ENCODE data around the gene SSR4.
"Not testable (repeated sequence)": the region's sequence is repeated elsewhere in the genome, so short reads cannot be mapped to it uniquely, and the experiment has no call there.

SSR4 gene

DNA sequence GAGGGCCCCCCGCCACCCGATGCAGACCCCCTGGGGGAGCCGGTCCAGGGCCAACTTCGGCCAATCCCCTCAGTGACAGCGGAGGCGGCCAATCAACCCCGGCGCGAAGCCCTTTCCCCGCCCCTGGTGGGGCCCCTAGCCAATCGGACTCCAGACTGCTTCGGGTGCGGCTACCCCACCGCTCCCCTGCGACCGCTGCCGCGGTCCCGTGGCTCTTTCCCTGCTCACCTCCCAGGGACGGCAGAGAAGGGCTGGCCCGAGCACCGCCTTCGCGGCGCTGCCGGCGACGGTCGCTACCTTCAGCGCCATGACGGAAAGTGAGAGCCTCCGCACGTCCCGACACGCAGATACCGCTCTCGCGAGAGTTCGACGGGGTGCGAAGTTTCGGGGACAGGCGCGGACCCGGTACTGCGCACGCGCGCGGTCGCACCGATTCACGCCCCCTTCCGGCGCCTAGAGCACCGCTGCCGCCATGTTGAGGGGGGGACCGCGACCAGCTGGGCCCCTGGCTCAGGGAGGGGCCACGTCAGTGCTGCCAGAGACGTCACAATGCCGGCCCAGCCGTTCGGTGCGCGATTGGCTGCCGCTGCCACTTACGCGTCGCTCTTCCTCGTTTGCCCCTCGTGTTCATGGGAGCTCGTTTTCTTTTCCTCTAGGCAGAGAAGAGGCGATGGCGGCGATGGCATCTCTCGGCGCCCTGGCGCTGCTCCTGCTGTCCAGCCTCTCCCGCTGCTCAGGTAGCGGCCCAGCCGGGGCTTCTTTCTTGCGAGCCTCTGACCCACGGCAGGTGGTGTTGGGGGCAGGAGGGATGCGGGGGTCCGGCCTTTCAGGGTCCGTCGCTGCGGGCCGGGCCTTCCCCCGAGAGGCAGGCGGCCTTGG, at the start of gene SSR4, which contains the start of gene IDH3G:
Gene SSR4, plus strand, starts transcription at position 651 of the 879 bp plus-strand sequence. Its CDS starts 20 bp downstream, at position 671.
Gene IDH3G, minus strand, starts transcription at position 358 of the 879 bp plus-strand sequence. Its CDS starts 49 bp downstream, at position 309.
- peak within 1 kb of the TSS; percentile 45 for H2AFZ ChIP-seq (ENCODE audit: low read length)
- no peaks in the 10 kb centered on the region for H3F3A ChIP-seq (ENCODE audit: insufficient read depth, low read length)
- TF ChIP-seq EZH2 (optimal IDR thresholded peaks at IDR 0.05; ENCODE audit: low read depth, low read length) (no peak), EZH2phosphoT487 (IDR thresholded peaks at IDR 0.05; ENCODE audit: low read length) (no peak)
- TF ChIP-seq, protein P1, sequence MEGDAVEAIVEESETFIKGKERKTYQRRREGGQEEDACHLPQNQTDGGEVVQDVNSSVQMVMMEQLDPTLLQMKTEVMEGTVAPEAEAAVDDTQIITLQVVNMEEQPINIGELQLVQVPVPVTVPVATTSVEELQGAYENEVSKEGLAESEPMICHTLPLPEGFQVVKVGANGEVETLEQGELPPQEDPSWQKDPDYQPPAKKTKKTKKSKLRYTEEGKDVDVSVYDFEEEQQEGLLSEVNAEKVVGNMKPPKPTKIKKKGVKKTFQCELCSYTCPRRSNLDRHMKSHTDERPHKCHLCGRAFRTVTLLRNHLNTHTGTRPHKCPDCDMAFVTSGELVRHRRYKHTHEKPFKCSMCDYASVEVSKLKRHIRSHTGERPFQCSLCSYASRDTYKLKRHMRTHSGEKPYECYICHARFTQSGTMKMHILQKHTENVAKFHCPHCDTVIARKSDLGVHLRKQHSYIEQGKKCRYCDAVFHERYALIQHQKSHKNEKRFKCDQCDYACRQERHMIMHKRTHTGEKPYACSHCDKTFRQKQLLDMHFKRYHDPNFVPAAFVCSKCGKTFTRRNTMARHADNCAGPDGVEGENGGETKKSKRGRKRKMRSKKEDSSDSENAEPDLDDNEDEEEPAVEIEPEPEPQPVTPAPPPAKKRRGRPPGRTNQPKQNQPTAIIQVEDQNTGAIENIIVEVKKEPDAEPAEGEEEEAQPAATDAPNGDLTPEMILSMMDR (IDR thresholded peaks at IDR 0.05; ENCODE audit: low read length), result no peak
- peak within 1 kb of the TSS; percentile 94 for H3K9ac ChIP-seq (ENCODE audit: low read length)
- H3K4me1 ChIP-seq (ENCODE audit: low read length), result 0 out of 2 replicates have a peak, but pooled peaks cover 6% of the 10 kb centered on the region
- H3K27me3 ChIP-seq (replicated peaks; ENCODE audit: insufficient read depth, low read length), result no peaks in the 10 kb centered on the region
- peak within 1 kb of the TSS; percentile 91 for H3K4me3 ChIP-seq (ENCODE audit: low read length)
- no peaks in the 10 kb centered on the region for H3K9me2 ChIP-seq (replicated peaks; ENCODE audit: insufficient read depth, low read length)
- peak; percentile 94 for DNase-seq
- peak within 1 kb of the TSS; percentile 89 for H3K4me2 ChIP-seq (ENCODE audit: low read depth, low read length)
- no peaks in the 10 kb centered on the region for H3K36me3 ChIP-seq (replicated peaks; ENCODE audit: insufficient read depth, low read length)
- H3K9me3 ChIP-seq (replicated peaks; ENCODE audit: insufficient read depth, low read length), result no peaks in the 10 kb centered on the region
- H4K20me1 ChIP-seq (ENCODE audit: insufficient read depth, low read length), result no peaks in the 10 kb centered on the region
- peaks cover 51% of the 10 kb centered on the region for H3K79me2 ChIP-seq (ENCODE audit: low read length)
- peak within 1 kb of the TSS; percentile 84 for H3K27ac ChIP-seq (ENCODE audit: low read length)

GRCh38 chrX:153745067-153745433, 49.4 kb upstream of the SSR4 start:
- H3K9me2 ChIP-seq (replicated peaks; ENCODE audit: insufficient read depth, low read length); H4K20me1 ChIP-seq (ENCODE audit: insufficient read depth, low read length); H3K4me2 ChIP-seq (ENCODE audit: low read depth, low read length); H3F3A ChIP-seq (ENCODE audit: insufficient read depth, low read length); H3K27me3 ChIP-seq (replicated peaks; ENCODE audit: insufficient read depth, low read length); H3K36me3 ChIP-seq (replicated peaks; ENCODE audit: insufficient read depth, low read length); H3K79me2 ChIP-seq (ENCODE audit: low read length); H3K9ac ChIP-seq (ENCODE audit: low read length); H3K27ac ChIP-seq (ENCODE audit: low read length); DNase-seq; H3K4me1 ChIP-seq (ENCODE audit: low read length); H2AFZ ChIP-seq (ENCODE audit: low read length); H3K4me3 ChIP-seq (ENCODE audit: low read length); H3K9me3 ChIP-seq (replicated peaks; ENCODE audit: insufficient read depth, low read length): not testable (repeated sequence)

- Histone ChIP-seq H3K9ac (ENCODE audit: low read length) (no peak overlapping the region), H3K9me2 (replicated peaks; ENCODE audit: insufficient read depth, low read length) (no peaks in the 10 kb centered on the region), H2AFZ (ENCODE audit: low read length) (no peak overlapping the region), H3K27me3 (replicated peaks; ENCODE audit: insufficient read depth, low read length) (no peaks in the 10 kb centered on the region), H3K9me3 (replicated peaks; ENCODE audit: insufficient read depth, low read length) (no peaks in the 10 kb centered on the region), H3K4me3 (ENCODE audit: low read length) (no peak overlapping the region), H3K4me1 (ENCODE audit: low read length) (no peaks in the 10 kb centered on the region), H3K4me2 (ENCODE audit: low read depth, low read length) (no peak overlapping the region), H4K20me1 (ENCODE audit: insufficient read depth, low read length) (no peaks in the 10 kb centered on the region), H3K36me3 (replicated peaks; ENCODE audit: insufficient read depth, low read length) (no peaks in the 10 kb centered on the region), H3F3A (ENCODE audit: insufficient read depth, low read length) (no peaks in the 10 kb centered on the region), H3K27ac (ENCODE audit: low read length) (no peak overlapping the region), H3K79me2 (ENCODE audit: low read length) (no peaks in the 10 kb centered on the region)
- TF ChIP-seq EZH2 (optimal IDR thresholded peaks at IDR 0.05; ENCODE audit: low read depth, low read length) (no peak), EZH2phosphoT487 (IDR thresholded peaks at IDR 0.05; ENCODE audit: low read length) (no peak)
- TF ChIP-seq, protein P1 (IDR thresholded peaks at IDR 0.05; ENCODE audit: low read length), result no peak
- no peak for DNase-seq
Observed at GRCh38 chrX:153746359-153746758, 48.1 kb upstream of the SSR4 start.

GRCh38 chrX:153746991-153747390, 47.5 kb upstream of the SSR4 start:
- H3K27me3 ChIP-seq (replicated peaks; ENCODE audit: insufficient read depth, low read length); H3K36me3 ChIP-seq (replicated peaks; ENCODE audit: insufficient read depth, low read length); H4K20me1 ChIP-seq (ENCODE audit: insufficient read depth, low read length); H3K4me2 ChIP-seq (ENCODE audit: low read depth, low read length); H3K27ac ChIP-seq (ENCODE audit: low read length); H3K9ac ChIP-seq (ENCODE audit: low read length); H3K4me3 ChIP-seq (ENCODE audit: low read length); DNase-seq; H3K4me1 ChIP-seq (ENCODE audit: low read length); H3K9me3 ChIP-seq (replicated peaks; ENCODE audit: insufficient read depth, low read length); H3K9me2 ChIP-seq (replicated peaks; ENCODE audit: insufficient read depth, low read length); H3F3A ChIP-seq (ENCODE audit: insufficient read depth, low read length); H3K79me2 ChIP-seq (ENCODE audit: low read length); H2AFZ ChIP-seq (ENCODE audit: low read length): not testable (repeated sequence)

DNA sequence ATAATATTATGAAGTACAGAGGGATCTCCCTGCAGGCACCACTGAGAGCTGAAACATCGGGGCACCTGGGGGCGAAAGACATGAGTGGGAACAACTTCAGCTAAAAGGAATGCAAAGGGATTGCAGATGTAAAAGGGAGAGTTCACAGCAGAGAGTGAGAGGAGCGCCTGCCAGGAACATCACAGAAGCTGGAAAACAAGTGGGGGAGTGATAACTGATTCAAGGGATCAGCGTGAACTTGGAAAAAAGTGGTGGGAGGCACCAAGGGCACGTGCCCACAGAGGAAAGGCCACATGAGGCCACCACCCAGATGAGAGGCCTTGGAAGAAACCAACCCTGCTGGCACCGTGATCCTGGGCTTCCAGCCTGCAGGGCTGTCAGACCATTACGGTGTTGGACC, 45.5 kb upstream of the SSR4 start:
- not testable (repeated sequence) for H3K4me2 ChIP-seq (ENCODE audit: low read depth, low read length); H3K9me2 ChIP-seq (replicated peaks; ENCODE audit: insufficient read depth, low read length); H4K20me1 ChIP-seq (ENCODE audit: insufficient read depth, low read length); H3K4me1 ChIP-seq (ENCODE audit: low read length); H3K27me3 ChIP-seq (replicated peaks; ENCODE audit: insufficient read depth, low read length); DNase-seq; H3K79me2 ChIP-seq (ENCODE audit: low read length); H3F3A ChIP-seq (ENCODE audit: insufficient read depth, low read length); H3K9me3 ChIP-seq (replicated peaks; ENCODE audit: insufficient read depth, low read length); H3K36me3 ChIP-seq (replicated peaks; ENCODE audit: insufficient read depth, low read length); H2AFZ ChIP-seq (ENCODE audit: low read length); H3K9ac ChIP-seq (ENCODE audit: low read length); H3K27ac ChIP-seq (ENCODE audit: low read length); H3K4me3 ChIP-seq (ENCODE audit: low read length)
